NCI-H128 (cell line): Measurements from ENCODE around the gene CELF5.
"Not testable (repeated sequence)": the region's sequence is repeated elsewhere in the genome, so short reads cannot be mapped to it uniquely, and the experiment has no call there.

Experiments used
- DNase-seq: peaks from one replicate; lab custom pipeline; 2025; ENCODE audit not compliant: unreplicated experiment; lab: John Stamatoyannopoulos, UW

Gene CELF5

GRCh38 chr19:3338541-3339181 is 114.2 kb downstream of the CELF5 start:
- DNase-seq, result no peak

- no peak for DNase-seq
Measured at GRCh38 chr19:3340340-3340739, 115.9 kb downstream of the CELF5 start.

GRCh38 chr19:3342246-3342645 is 117.8 kb downstream of the CELF5 start:
- DNase-seq, result no peak

GRCh38 chr19:3342962-3343361 is 118.5 kb downstream of the CELF5 start:
- DNase-seq, result not testable (repeated sequence)

- DNase-seq, result no peak
Measured at GRCh38 chr19:3343619-3344502, 119.4 kb downstream of the CELF5 start.

GRCh38 chr19:3344608-3345598 is 120.4 kb downstream of the CELF5 start:
- no peak for DNase-seq

- no peak for DNase-seq
Measured at GRCh38 chr19:3345850-3346460, 121.5 kb downstream of the CELF5 start.
